Choroid plexus epithelial cell (primary cell): ENCODE data around the gene SGPL1.

ENCODE experiments used
- DNase-seq: peaks from one replicate; pipeline ENCODE4 v3.0.0-alpha.2; 2010; ENCODE audit warnings: low read depth
- H3K4me3 ChIP-seq: 2 replicates; pipeline ENCODE4 v1.5.1; 2011; ENCODE audit warnings: low read depth, mild to moderate bottlenecking, control low read depth, low read length, moderate library complexity
- CTCF ChIP-seq: conservative IDR thresholded peaks from 2 replicates; pipeline ENCODE4 v1.5.1; 2011; ENCODE audit warnings: low read depth, mild to moderate bottlenecking, control low read depth, inconsistent platforms, low read length, moderate library complexity

SGPL1 gene

GRCh38 chr10:70885481-70885880 is 69.7 kb downstream of the SGPL1 start:
- no peak for DNase-seq
- TF ChIP-seq CTCF, result no peak
- no peak overlapping the region for H3K4me3 ChIP-seq

- no peak for TF ChIP-seq CTCF
- DNase-seq, result no peak
- H3K4me3 ChIP-seq, result no peak overlapping the region
Measured at GRCh38 chr10:70885931-70886903, 70.5 kb downstream of the SGPL1 start.

GRCh38 chr10:70886921-70887665 is 71.3 kb downstream of the SGPL1 start:
- TF ChIP-seq CTCF, result no peak
- peak overlapping the region; percentile 69 for H3K4me3 ChIP-seq
- DNase-seq, result no peak

GRCh38 chr10:70887804-70888800 is 72.4 kb downstream of the SGPL1 start, which contains the start of gene PCBD1:
Gene PCBD1 (minus strand): TSS chr10:70888565. CDS start chr10:70888533, 32 bp downstream.
- peak; percentile 69 for DNase-seq
- peak within 1 kb of the TSS; percentile 69 for H3K4me3 ChIP-seq
- no peak for TF ChIP-seq CTCF

GRCh38 chr10:70889291-70889690 is 73.5 kb downstream of the SGPL1 start:
- TF ChIP-seq CTCF, result no peak
- DNase-seq, result peak; percentile 15
- no peak overlapping the region for H3K4me3 ChIP-seq

- no peak overlapping the region for H3K4me3 ChIP-seq
- DNase-seq, result peak; percentile 16
- no peak for TF ChIP-seq CTCF
Measured at GRCh38 chr10:70890917-70891431, 75.2 kb downstream of the SGPL1 start.
